ENCODE results near the gene ECHDC1.

Gene ECHDC1

DNA sequence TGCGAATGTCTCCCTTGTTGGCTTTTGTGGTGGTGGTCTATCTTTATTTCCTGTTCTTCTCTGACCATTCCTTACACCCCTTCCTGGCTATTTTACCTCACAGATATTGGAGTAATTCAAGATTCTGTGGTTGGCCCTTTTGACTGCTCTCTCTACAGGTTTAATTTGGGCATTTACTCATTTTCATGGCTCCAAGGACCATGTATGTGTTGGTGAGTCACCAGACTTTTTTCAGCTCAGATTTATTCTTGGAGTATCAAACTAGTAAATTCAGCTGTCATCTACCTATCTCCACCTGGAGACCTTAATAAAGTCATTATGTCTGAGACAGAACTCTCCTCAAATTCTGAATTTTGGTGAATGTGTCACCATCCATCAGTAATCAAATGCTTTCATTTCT lies 61.2 kb downstream of the ECHDC1 start:
- DNase-seq: no peak

DNA sequence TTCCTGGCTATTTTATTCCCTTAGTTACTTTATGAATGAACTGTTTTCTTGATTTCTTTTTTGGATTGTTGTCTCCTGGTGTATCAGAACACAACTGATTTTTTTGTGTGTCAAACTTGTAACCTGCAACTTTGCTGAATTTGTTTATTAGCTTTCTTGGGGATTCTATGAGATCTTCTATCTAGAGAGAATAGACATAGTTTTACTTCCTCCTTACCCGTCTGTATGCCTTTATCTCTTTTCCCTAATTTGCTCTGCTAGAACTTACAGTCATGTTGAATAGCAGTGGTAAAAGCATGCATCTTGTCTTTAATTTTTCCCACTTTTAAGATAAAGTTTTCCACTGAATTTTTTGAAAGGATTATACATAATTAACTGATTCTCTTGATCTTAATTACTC lies 63.6 kb downstream of the ECHDC1 start:
- no peak for DNase-seq

DNA sequence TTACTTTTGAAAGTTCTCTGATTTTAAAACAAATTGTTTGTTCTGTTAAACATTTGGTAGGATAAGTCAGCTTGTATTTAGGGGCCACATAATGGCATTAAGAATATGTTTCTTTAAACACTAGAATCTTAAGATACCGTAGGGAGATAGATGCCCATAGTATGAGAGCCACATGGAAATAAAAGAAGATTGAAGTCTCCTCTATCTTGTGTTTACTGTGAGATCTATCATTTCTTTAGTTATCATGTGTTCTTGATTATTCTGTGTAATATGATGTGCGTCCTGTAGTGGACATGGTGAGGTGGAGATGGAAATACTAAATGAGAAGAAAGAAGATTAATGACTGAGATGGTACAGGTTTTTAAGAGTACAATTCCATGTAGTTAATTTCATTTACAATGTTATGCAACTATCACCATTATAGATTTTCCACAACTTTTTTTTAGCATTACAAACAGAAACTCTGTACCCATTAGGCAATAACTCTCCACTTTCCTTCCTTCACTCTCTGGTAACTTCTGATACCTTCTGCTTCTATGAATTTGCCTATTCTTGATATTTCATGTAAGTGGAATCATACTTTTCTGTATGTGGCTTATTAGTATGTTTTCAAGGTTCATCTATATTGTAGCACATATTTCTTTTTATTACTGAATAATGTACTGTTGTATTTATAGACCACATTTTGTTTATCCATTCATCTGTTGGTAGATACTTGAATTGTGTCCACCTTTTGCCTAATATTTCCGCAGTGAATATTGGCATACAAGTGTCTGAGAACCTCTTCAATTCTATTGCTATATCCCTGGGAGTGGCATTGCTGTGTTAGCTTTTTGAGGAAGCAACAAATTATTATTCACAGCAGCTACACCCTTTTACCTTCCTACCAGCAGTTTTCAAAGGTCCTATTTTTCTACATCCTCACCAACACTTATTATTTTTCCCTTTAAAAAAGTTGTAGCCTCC lies 65.2 kb downstream of the ECHDC1 start:
- DNase-seq: no peak

GRCh38 chr6:127276331-127276730 lies 67.1 kb downstream of the ECHDC1 start:
- no peak for DNase-seq

- no peak for DNase-seq
Observed at GRCh38 chr6:127273499-127273898, 69.9 kb downstream of the ECHDC1 start.

- no peak for DNase-seq
Observed at GRCh38 chr6:127272576-127272975, 70.8 kb downstream of the ECHDC1 start.

DNA sequence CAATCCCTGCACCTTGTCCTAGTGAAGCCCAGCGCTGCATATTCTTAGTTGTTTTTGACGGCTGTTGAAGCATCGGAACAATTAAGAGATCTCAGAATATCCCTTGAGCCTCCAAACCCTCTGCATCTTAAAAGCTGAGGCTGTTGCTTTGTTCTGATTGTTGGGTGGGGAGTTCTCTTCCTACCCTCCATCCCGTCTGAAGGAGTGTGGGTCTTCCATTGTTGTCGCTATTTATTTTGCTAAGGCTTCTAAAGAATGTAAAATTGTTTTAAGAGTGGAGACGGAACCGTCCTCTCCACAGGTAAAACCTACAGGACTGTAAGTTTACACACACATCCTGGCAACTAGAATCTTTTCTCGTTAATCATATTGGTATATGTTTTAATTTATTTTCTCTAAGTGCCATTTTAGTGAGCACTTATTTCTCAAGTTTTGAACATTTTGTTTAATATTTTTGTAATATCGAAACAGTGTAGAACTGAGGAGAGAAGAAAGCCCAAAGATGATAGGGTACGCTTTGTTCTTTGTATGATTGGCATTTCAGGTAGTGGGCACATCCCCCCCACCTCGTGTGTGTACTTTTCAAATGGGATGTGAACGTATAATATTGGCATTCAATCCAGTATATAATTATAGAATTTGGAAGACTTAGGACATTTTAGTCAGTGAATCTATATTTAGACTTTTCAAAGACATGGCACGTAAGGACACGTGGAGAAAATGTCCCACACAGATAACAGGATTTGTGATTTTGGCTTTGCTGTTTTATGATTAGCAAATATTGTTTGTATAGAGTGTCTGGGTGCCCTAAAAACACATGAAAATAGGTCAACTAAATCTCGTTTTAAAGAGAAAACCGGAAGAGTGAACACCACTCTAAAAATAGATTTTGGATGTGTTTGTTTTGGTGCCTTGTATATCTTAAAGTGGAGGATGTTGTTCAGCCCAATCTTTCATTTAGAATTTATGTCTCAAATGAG lies 75.5 kb downstream of the ECHDC1 start:
- DNase-seq: peak; percentile 4

GRCh38 chr6:127266892-127267645 lies 76.3 kb downstream of the ECHDC1 start:
- peak; percentile 65 for DNase-seq

DNA sequence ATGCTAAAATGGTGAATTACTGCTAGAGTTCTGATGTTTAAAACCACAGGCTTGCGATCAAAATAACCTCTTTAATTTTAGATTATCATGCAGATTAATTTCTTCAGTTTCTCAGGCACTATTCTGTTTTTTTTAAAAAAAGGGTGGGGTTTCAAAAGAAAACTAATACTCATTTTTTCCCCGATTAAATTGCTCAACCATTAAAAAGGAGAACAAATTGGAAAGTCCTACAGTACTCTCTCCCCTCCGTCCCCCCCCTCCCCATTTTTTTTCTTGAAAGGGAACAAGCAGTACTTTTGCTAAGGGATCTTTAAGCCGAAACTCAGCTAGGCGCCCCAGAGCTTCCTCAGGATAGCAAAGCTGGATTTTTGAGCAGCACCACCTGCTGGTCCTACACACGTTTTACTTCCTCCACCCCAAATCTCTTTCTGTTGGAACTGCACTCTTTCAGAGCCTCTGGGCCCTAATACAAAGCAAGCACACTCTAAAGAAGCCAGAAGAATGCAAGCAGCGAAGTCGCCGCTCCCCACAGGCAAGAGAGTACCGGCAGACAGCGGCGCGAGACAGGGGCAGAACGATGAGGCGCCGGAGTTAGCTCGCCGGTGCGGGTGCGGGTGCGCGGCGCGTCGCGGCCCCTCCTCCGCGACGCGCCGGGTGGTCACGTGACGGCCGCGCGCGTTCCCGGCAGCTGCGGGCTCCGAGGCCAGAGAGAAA lies 77.1 kb downstream of the ECHDC1 start, which contains the start of gene RNF146:
Gene RNF146, plus strand, starts transcription at position 687 of the 714 bp plus-strand sequence. CDS start 13,475 bp downstream, outside the sequence.
- DNase-seq: peak; percentile 89

- no peak for DNase-seq
Observed at GRCh38 chr6:127263481-127263880, 79.9 kb downstream of the ECHDC1 start.

DNA sequence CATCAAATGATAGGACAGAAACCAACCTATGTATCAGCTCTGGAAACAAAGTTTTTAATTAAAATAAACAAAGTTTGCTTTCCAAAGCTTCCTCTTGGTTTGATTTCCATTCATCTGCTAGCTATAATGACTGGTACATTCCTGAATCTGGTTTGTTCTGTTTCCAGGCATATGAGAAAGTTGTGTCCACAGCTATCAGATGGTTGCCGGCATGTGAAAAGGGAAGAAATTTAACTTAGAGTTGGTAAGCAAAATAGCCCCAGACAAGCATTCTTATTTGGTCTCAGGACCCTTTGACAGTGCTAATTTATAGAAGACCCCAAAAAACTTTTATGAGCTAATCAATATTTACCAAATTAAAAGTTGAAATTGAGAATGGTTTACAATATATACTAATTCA lies 80.5 kb downstream of the ECHDC1 start:
- no peak for DNase-seq

- no peak for DNase-seq
Observed at GRCh38 chr6:127255286-127255685, 88.1 kb downstream of the ECHDC1 start.

- no peak for DNase-seq
Observed at GRCh38 chr6:127249621-127250020, 93.8 kb downstream of the ECHDC1 start.

DNA sequence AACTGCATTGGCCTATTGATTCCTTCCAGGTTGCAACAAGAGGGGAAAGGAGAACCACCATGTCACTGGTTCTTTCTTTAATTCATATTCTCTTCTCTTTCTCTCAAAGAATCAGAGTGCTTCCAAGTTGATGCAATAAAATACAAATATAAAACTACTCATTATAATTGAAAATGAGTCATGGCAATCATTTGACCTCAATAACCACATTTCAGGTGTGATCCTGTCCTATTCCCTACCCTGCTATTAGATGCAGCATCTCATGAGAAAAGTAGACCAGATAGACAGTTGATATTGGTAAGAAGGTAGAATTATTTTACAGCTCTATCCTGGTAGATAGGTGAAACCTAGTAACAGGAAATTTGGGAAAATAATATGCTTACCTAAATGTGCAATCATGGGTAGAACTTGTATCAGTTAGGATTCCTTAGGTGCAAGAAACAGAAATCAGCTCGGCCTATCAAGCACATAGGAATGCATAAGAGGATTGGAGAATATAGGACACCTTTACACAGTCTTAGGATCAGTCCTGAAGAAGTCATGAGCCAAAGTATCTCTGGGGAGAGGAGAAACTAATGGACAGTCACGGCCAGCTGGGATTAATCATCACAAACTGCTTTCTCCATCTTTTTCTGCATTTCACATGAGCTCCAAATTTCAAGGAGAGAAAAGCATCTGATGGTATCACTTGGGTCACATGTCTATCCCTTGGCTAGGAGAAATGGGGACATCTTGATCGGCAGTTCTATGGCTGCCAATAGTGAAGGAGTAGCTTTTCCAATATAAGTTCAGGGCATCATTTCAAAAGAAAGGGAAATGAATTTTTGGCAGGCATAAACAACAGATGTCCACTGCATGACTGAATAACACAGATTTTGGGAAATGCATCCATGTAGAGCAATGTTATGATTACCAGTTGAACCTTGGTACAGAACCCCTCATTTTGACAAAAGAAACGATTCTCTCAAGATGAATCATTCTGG lies 96.0 kb downstream of the ECHDC1 start:
- DNase-seq: no peak

DNA sequence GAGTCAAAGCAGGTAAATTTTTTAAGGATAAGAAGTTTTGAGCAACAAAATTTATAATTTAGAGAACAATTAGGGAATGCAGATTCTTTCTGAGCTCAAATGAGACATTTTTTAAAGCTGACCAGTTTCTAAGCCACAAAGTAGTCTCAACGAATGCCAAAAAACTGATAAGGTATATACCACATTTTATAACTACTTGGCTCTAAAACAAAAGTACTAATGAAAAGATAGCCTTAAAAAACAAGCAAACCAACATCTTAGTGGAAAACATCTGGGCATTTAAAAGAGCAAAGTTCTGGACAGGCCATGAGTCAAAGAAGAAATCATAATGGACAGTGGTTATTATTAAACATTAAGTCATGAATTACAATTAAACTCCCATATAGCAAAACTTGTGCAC lies 99.9 kb downstream of the ECHDC1 start:
- no peak for DNase-seq
